ENCODE measurements around the gene GOSR2. TPM values are rescaled to one million over a fixed set of nuclear protein-coding genes. Genes with fewer than 3 reads are reported as not detected.
A peak's percentile ranks its signal among the peaks of the same experiment; 100 is the strongest.

The GOSR2 gene
- polyA plus RNA-seq, 6 donors from 2014 or later, result 47.7 to 82.4 (median 58.1) TPM

- no peaks in the 10 kb centered on the region for H3K36me3 Mint-ChIP-seq
- H3K27ac Mint-ChIP-seq, result peak overlapping the region in 1 of 6 donors; percentile 63
- ATAC-seq (ENCODE audit: low read depth in 2 of 2) (no peak), DNase-seq (no peak)
- no peaks in the 10 kb centered on the region for H3K9me3 Mint-ChIP-seq
- peaks cover 50 to 63% (median 55%) of the 10 kb centered on the region in 3 donors for H3K4me1 Mint-ChIP-seq
- H3K4me3 Mint-ChIP-seq, result peak overlapping the region in 3 of 8 donors; percentile 42 to 92 (median 73)
- no peaks in the 10 kb centered on the region for H3K27me3 Mint-ChIP-seq
Measured at GRCh38 chr17:46925185-46925868, 2.4 kb downstream of the GOSR2 start.

DNA sequence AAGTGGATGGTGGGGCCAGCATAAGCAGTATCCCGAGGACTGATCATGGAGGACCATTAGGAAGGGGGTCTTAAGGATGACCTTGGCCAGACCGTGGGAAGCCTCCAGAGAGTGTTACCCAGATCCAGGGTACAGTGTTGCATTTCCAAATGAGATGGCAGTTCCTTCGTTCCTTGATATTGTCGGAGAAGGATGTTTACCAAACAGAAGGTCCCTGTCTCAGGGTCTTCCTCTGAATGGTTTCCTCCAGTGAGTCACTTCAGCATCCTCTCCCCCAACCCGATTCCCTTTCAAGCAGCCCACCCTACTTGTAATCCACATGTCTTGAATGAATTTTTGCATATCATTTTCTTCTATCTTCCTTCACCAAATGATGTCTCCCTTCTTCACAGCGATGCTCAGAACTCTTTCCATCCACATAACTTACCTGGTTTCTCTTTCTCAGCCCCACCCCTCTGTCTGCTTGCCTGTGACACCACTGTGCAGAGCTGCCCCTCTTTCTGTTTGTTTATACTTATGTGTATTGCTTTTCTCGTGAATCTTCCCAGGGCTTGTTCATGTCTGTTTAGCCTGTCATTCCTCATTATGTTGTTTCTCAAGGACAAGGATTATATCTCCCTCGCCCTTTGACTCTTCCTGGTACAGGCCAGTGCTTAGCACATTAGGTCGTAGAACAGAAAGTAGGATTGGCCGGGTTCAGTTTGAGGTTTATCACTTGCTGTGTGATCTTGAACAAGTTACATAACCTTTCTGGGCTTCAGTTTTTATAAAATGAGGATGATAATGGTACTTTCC, 5.7 kb downstream of the GOSR2 start:
- ATAC-seq (ENCODE audit: low read depth in 2 of 2) (no peak), DNase-seq (no peak)
- Mint-ChIP-seq H3K9me3 (no peaks in the 10 kb centered on the region), H3K36me3 (peaks cover 0 to 14% of the 10 kb centered on the region in 2 donors), H3K4me1 (peaks cover 37 to 47% (median 44%) of the 10 kb centered on the region in 3 donors), H3K27ac (no peak overlapping the region), H3K4me3 (no peak overlapping the region), H3K27me3 (no peaks in the 10 kb centered on the region)

- DNase-seq (no peak), ATAC-seq (ENCODE audit: low read depth in 2 of 2) (no peak)
- Mint-ChIP-seq H3K9me3 (no peaks in the 10 kb centered on the region), H3K27me3 (no peaks in the 10 kb centered on the region), H3K27ac (peak overlapping the region in 1 of 6 donors; percentile 55), H3K4me3 (no peak overlapping the region), H3K36me3 (peaks cover 4 to 15% of the 10 kb centered on the region in 2 donors), H3K4me1 (peaks cover 31 to 40% (median 40%) of the 10 kb centered on the region in 3 donors)
Measured at GRCh38 chr17:46929413-46929812, 6.5 kb downstream of the GOSR2 start.

DNA sequence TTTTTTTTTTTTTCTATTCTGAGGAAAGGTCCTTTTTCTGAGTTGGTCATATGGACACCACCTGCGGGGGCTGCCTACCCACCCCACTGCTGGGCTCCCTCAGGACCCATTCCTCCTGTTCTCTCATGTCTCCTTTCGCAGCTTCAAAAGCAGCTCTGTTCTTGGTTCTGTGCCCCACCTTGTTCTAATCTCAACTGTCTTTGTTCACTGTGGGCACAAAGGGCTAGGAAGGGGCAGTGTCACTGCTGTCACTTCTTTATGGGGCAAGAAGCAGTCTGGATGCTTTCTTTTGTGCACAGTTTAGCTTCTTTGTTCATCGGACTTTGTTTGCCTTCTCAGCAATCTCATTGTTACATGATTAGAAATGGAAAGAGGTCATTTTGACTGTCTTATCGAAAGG, 7.1 kb downstream of the GOSR2 start:
- Mint-ChIP-seq H3K4me1 (peaks cover 27 to 36% (median 36%) of the 10 kb centered on the region in 3 donors), H3K9me3 (no peaks in the 10 kb centered on the region), H3K4me3 (no peak overlapping the region), H3K27me3 (no peaks in the 10 kb centered on the region), H3K36me3 (peaks cover 6 to 15% of the 10 kb centered on the region in 2 donors), H3K27ac (no peak overlapping the region)
- DNase-seq, result no peak
- ATAC-seq (ENCODE audit: low read depth in 2 of 2), result no peak

- H3K36me3 Mint-ChIP-seq, result peaks cover 6 to 15% of the 10 kb centered on the region in 2 donors
- H3K4me3 Mint-ChIP-seq, result no peak overlapping the region
- DNase-seq (no peak), ATAC-seq (ENCODE audit: low read depth in 2 of 2) (no peak)
- no peaks in the 10 kb centered on the region for H3K9me3 Mint-ChIP-seq
- no peaks in the 10 kb centered on the region for H3K27me3 Mint-ChIP-seq
- peak overlapping the region in 1 of 6 donors; percentile 21 for H3K27ac Mint-ChIP-seq
- peaks cover 14 to 23% (median 23%) of the 10 kb centered on the region in 3 donors for H3K4me1 Mint-ChIP-seq
Measured at GRCh38 chr17:46931596-46931995, 8.6 kb downstream of the GOSR2 start.

DNA sequence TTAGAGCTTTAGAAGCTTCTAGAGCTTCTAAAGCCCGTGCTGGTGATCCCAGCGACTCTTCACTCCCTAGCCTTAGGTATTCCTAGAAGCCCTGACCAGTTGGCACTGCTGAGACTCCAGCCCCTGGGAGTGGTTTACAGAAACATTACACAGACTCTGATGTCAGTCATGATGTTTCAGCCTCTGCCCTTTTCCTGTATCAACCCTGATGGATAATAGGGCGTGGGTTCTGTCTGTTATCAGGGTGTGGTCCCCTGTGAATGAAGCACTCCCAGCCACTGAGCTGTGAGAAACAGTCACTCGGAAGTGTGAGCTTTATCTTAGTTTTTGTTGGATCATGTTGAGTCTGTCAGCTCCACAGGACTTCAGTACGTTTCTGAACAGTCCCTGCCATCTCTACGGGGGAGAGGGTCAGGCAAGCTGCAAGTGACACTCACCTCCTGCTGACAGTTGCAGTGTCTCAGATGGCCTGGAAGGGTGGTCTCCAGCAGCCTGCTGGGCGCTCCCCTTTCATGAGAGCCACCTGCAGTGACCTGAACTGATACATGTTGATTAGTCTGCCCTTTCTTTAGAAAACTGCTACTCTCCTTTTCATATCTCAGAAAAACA, 12.8 kb downstream of the GOSR2 start:
- Mint-ChIP-seq H3K4me3 (no peak overlapping the region), H3K36me3 (peaks cover 15 to 20% of the 10 kb centered on the region in 2 donors), H3K27me3 (no peaks in the 10 kb centered on the region), H3K9me3 (no peaks in the 10 kb centered on the region), H3K27ac (no peak overlapping the region), H3K4me1 (peaks cover 0 to under 1% (median under 1%) of the 10 kb centered on the region in 3 donors)
- no peak for DNase-seq
- ATAC-seq (ENCODE audit: low read depth in 2 of 2), result no peak

GRCh38 chr17:46940692-46941404, 17.9 kb downstream of the GOSR2 start:
- Mint-ChIP-seq H3K27me3 (no peaks in the 10 kb centered on the region), H3K4me1 (peaks cover 17 to 26% (median 22%) of the 10 kb centered on the region in 3 donors), H3K9me3 (no peaks in the 10 kb centered on the region), H3K27ac (peak overlapping the region in 2 of 6 donors; percentile 5 to 29), H3K4me3 (peak overlapping the region in 2 of 8 donors; percentile 47 to 50), H3K36me3 (peaks cover 0 to 13% of the 10 kb centered on the region in 2 donors)
- ATAC-seq (ENCODE audit: low read depth in 2 of 2), result peak; percentile 90 to 91
- DNase-seq, result peak; percentile 66

DNA sequence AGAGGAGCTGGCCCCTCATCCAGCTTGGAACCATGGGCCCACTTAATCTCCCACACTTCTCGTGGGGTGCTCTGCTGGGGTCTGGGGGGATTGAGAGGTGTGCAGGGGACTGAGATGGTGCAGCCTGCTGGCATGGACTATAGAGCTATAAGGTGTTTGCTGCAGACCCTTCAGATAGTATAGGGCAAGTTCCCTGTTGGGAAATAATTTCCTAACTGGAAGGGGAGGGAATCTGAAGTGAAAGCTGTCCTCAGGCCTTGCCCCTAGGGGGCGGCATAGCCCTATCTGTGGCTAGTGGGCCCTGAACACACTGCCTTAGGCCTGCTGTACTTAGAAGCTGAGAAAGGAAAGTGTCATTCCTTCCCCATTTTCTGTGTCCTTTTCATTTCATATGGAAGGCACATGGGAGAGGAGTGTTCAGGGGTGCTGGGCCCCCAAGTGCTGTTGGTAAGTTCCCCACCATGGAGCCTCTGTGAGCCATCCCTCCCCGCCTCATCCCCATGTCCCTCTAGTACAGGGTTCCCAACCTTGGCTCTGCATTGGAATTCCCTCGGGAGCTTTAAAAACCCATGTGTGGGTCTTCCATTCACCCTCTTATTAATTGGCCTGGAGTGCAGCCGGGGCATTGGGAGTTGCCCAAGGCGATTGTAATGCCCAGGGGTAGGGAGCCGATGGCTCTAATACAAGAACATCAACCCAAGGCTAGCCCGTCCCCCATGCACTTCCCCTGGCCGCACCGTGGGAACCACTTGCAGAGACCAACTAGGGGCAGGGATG, 19.7 kb downstream of the GOSR2 start:
- H3K27me3 Mint-ChIP-seq, result no peaks in the 10 kb centered on the region
- peak; percentile 42 for DNase-seq
- peaks cover 0 to 6% of the 10 kb centered on the region in 2 donors for H3K36me3 Mint-ChIP-seq
- H3K4me1 Mint-ChIP-seq, result peaks cover 17 to 27% (median 26%) of the 10 kb centered on the region in 3 donors
- peak; percentile 52 to 60 for ATAC-seq (ENCODE audit: low read depth in 2 of 2)
- H3K27ac Mint-ChIP-seq, result peak overlapping the region in 1 of 6 donors; percentile 29
- H3K9me3 Mint-ChIP-seq, result no peaks in the 10 kb centered on the region
- H3K4me3 Mint-ChIP-seq, result no peak overlapping the region

DNA sequence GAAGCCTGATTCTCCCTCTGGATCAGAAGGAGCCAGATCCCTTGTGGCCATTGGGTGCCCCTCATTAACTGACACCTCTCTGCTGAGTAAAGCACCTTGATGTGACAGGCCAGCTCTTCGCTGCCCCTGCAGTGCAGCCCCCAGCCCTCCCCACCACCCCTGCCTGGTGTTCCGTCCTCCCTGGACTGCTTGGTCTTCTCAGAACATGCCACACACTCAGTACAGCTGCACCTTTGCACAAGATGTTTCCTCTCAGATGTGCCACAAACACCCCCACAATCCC, 20.2 kb downstream of the GOSR2 start:
- peaks cover 0 to 6% of the 10 kb centered on the region in 2 donors for H3K36me3 Mint-ChIP-seq
- ATAC-seq (ENCODE audit: low read depth in 2 of 2), result no peak
- peak overlapping the region in 2 of 6 donors; percentile 60 to 80 for H3K27ac Mint-ChIP-seq
- no peaks in the 10 kb centered on the region for H3K9me3 Mint-ChIP-seq
- no peaks in the 10 kb centered on the region for H3K27me3 Mint-ChIP-seq
- H3K4me3 Mint-ChIP-seq, result no peak overlapping the region
- no peak for DNase-seq
- H3K4me1 Mint-ChIP-seq, result peaks cover 17 to 27% (median 26%) of the 10 kb centered on the region in 3 donors

DNA sequence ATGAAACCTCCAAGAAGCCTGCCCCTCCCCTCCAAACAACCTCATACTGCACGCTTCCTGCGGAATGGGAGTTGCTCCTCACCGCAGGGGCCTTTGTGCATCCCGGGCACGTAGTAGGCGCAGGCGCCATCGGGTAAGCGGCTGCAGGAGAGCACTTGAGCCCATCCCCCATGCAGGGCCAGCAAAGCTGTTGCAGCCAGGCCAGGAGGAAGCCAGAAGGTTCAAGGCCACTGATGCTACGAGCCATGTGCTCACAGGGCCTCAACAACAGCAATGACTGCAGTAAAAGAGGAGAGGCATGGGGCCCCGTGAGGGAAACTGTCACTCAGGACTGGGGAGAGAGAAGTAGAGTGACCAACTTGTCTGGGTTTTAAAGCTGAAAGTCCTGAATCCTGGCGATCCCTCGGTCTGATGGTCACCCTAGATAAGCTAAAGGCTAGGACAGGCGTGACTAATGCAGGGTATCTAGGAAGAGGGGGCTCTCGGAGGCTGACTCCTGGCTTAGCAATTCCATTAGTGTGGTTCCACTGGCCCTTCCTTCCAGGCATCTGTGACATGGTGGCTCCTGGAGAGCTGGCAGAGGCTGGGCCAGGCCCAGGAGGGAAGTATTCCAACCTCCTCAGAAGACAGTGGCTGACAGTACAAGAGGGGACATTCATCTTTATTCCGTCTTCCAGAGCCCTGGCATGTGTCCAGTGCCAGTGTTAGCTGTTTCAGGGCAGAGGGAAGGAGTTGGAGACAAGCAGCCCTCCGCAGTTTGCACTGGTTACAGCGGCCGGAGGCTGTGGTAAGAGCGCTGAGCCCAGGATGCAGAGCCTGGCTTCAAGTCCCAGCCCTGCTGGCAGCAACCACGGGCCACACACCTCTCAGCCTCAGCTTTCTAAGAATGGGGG, 20.8 kb downstream of the GOSR2 start:
- Mint-ChIP-seq H3K27ac (peak overlapping the region in 2 of 6 donors; percentile 60 to 90), H3K9me3 (no peaks in the 10 kb centered on the region), H3K36me3 (peaks cover 0 to 6% of the 10 kb centered on the region in 2 donors), H3K27me3 (no peaks in the 10 kb centered on the region), H3K4me3 (no peak overlapping the region), H3K4me1 (peaks cover 17 to 27% (median 26%) of the 10 kb centered on the region in 3 donors)
- ATAC-seq (ENCODE audit: low read depth in 2 of 2) (no peak), DNase-seq (no peak)

GRCh38 chr17:46944931-46945330, 22.0 kb downstream of the GOSR2 start:
- H3K36me3 Mint-ChIP-seq, result peaks cover 8 to 9% of the 10 kb centered on the region in 2 donors
- no peak for ATAC-seq (ENCODE audit: low read depth in 2 of 2)
- no peak overlapping the region for H3K4me3 Mint-ChIP-seq
- no peak for DNase-seq
- H3K9me3 Mint-ChIP-seq, result no peaks in the 10 kb centered on the region
- peaks cover 17 to 31% (median 26%) of the 10 kb centered on the region in 3 donors for H3K4me1 Mint-ChIP-seq
- no peaks in the 10 kb centered on the region for H3K27me3 Mint-ChIP-seq
- peak overlapping the region in 4 of 6 donors; percentile 26 to 81 (median 54) for H3K27ac Mint-ChIP-seq

DNA sequence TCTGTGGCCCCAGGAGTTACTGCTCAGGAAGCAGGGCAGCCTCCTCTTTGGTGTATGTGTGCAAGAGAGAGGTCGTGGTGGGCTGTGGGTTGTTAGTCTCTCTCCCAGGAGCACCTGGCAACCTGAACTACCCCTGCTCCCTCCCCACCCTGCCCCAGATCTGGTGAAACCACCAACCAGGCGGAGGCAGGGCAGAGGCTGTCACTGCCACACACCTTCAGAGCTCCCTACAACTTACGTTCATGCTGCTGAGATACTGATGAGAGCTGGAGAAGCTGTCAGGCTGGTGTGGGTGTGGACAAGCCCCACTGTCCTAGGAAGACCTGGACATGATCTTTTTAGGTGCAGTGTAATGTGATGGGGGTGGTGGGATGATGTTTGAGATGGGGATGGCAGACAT, 24.3 kb downstream of the GOSR2 start:
- no peak overlapping the region for H3K4me3 Mint-ChIP-seq
- no peak for ATAC-seq (ENCODE audit: low read depth in 2 of 2)
- H3K36me3 Mint-ChIP-seq, result peaks cover 8 to 9% of the 10 kb centered on the region in 2 donors
- no peaks in the 10 kb centered on the region for H3K27me3 Mint-ChIP-seq
- no peaks in the 10 kb centered on the region for H3K9me3 Mint-ChIP-seq
- H3K4me1 Mint-ChIP-seq, result peaks cover 21 to 27% (median 25%) of the 10 kb centered on the region in 3 donors
- DNase-seq, result no peak
- H3K27ac Mint-ChIP-seq, result peak overlapping the region in 3 of 6 donors; percentile 48 to 78 (median 69)

Measured in naive B cell (primary cell).